NCI-H526 (cell line): ENCODE measurements around the gene EFCAB5.
"Not testable (repeated sequence)": the region's sequence is repeated elsewhere in the genome, so short reads cannot be mapped to it uniquely, and the experiment has no call there.

ENCODE experiments used
- DNase-seq, 2 experiments: peaks; one replicate each; lab custom pipeline; 2025; lab: John Stamatoyannopoulos, UW

Gene EFCAB5

GRCh38 chr17:29941334-29941733, at the start of gene EFCAB5:
TSS of gene EFCAB5 (plus strand) at chr17:29941634. CDS start at chr17:29941797, 163 bp downstream.
- DNase-seq: no peak

GRCh38 chr17:29892201-29892600, 49.2 kb upstream of the EFCAB5 start:
- no peak for DNase-seq

GRCh38 chr17:29897136-29897535, 44.3 kb upstream of the EFCAB5 start:
- not testable (repeated sequence) for DNase-seq

GRCh38 chr17:29903471-29903870, 38.0 kb upstream of the EFCAB5 start:
- peak in 1 of 2 experiments; percentile 16 for DNase-seq

- no peak for DNase-seq
These were observed 36.2 kb upstream of the EFCAB5 start for GRCh38 chr17:29905086-29905878.

- DNase-seq: no peak
These were observed 35.6 kb upstream of the EFCAB5 start for GRCh38 chr17:29905879-29906167.

- no peak for DNase-seq
These were observed 34.5 kb upstream of the EFCAB5 start for GRCh38 chr17:29906969-29907368.

GRCh38 chr17:29909236-29910003, 32.0 kb upstream of the EFCAB5 start:
- DNase-seq: no peak

GRCh38 chr17:29911641-29912177, 29.7 kb upstream of the EFCAB5 start:
- no peak for DNase-seq

GRCh38 chr17:29914819-29915537, 26.5 kb upstream of the EFCAB5 start:
- DNase-seq: no peak

GRCh38 chr17:29918016-29918415, 23.4 kb upstream of the EFCAB5 start:
- DNase-seq: no peak

- DNase-seq: no peak
These were observed 22.2 kb upstream of the EFCAB5 start for GRCh38 chr17:29918922-29919856.

GRCh38 chr17:29924786-29925185, 16.6 kb upstream of the EFCAB5 start:
- DNase-seq: no peak

GRCh38 chr17:29927546-29927945, 13.9 kb upstream of the EFCAB5 start:
- DNase-seq: no peak

GRCh38 chr17:29929006-29929532, 12.4 kb upstream of the EFCAB5 start:
- peak; percentile 82 to 86 for DNase-seq

GRCh38 chr17:29929533-29930408, 11.7 kb upstream of the EFCAB5 start, which contains the start of gene SSH2:
TSS of gene SSH2 (minus strand) at chr17:29930228. CDS start at chr17:29930000, 228 bp downstream.
- peak; percentile 96 to 99 for DNase-seq

- DNase-seq: peak; percentile 72 to 91
These were observed 10.9 kb upstream of the EFCAB5 start for GRCh38 chr17:29930409-29931010.

- peak; percentile 99 for DNase-seq
These were observed 10.1 kb upstream of the EFCAB5 start for GRCh38 chr17:29931231-29931932.

GRCh38 chr17:29933379-29933778, 8.1 kb upstream of the EFCAB5 start:
- DNase-seq: peak; percentile 61 to 80
